HG03066 (cell line): ENCODE results near the gene ATP2A3.

Experiments
- ATAC-seq: cut with Tn5 transposase; IDR thresholded peaks from one replicate; pipeline ENCODE4 v1.9.1; 2021; ENCODE audit warnings: low read depth; ENCODE audit not compliant: unreplicated experiment

Gene ATP2A3

GRCh38 chr17:3895354-3895753 is 68.9 kb downstream of the ATP2A3 start:
- ATAC-seq = no peak

DNA sequence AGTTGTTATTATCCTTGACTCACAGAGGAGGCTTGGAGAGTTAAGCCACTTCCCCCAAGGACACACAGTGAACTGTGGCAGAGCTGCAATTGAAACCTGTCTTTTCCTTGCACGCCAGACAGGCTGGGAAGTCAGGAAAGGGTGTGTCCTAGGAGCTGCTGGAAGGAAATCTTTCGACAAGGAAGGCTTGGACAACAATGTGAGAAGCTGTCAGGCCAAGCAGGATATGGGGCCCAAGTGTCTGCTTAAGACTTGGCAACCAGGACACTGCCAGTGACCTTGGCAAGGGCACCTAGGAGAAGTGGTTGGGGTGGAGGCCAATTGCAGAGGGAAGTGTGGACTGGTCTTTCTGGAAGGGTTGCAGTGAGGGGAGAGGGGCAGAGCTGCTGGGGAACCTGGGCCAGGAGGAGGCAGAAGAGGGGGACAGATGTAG is 69.3 kb downstream of the ATP2A3 start:
- no peak for ATAC-seq

- no peak for ATAC-seq
These were observed 70.0 kb downstream of the ATP2A3 start for GRCh38 chr17:3894188-3894587.

DNA sequence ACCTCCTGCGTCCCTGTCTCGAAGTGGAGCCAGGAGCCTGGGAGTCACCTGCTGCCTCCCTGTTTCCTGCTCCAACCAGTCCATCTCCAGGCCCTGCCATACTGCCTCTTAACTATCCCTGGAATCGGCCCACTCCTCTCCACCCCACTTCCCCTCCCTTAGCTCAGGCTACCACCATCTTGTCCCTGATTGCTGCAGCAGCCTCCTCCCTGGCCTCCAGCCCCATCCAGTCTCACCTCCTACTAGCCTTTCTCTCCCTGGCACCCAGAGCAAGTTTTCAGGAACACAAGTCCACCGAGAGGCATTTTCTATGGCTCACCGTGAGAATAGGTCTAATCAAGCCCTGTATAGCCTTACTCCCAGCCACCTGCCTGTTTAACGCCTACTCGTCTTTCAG is 70.5 kb downstream of the ATP2A3 start:
- no peak for ATAC-seq

DNA sequence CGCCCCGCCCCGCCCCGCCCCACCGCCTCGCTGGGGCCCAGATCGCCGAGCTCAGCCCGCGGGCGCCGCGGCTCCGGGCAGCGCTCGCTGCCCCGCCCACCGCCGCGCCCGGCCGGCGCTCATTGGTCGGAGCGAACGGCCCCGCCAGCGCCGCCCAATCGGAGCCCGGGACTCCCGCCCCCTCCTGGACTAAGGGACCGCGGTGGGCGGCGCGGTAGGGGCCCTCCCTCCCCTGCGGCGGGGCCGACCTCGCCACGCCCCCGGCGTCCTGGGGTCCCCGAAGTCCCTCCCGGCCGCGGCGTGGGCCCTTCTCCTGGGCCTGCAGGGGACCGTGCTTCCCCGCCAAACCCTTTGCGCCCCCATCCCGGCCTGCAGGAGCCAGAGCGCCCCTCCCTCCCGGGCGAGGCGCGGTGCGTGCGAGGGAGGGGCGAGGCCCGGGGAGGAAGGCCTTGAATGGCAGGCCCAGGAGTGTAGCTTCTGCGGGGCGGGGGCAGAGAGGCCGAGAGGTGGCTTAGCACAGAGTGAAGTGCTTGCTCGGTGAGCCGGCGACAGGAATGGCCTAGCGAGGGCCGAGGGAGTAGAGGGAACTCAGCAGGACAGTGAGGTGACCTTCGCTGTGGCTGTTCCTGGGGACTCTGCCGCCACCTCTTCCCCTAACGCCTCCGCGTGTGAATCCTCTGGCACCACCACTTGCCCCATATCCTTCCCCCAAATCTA is 71.1 kb downstream of the ATP2A3 start, which contains the start of gene CAMKK1:
CAMKK1 (minus strand) TSS at position 51 of the 717 bp plus-strand sequence. CDS start 7,366 bp downstream, outside the sequence.
- peak; percentile 78 for ATAC-seq

GRCh38 chr17:3892095-3892998 is 71.9 kb downstream of the ATP2A3 start:
- ATAC-seq = peak; percentile 29

- ATAC-seq = no peak
These were observed 72.6 kb downstream of the ATP2A3 start for GRCh38 chr17:3891626-3892094.

DNA sequence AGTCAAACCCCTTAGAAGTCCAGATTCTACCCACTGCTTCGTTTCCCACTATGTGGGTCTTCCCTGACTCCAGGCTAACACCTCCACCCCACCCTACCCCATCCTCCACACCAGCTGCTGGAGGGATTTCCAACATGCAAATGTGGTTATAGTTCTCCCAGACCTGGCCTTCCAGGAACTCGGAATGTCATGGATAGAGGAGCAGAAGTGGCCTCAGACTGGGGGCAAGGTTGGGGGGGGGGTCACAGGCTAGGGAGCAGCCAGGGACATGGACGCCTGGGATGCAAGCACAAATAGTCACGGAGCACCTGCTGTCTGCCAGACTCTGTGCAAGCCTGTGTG is 73.4 kb downstream of the ATP2A3 start:
- no peak for ATAC-seq

GRCh38 chr17:3890082-3890877 is 74.0 kb downstream of the ATP2A3 start:
- no peak for ATAC-seq

DNA sequence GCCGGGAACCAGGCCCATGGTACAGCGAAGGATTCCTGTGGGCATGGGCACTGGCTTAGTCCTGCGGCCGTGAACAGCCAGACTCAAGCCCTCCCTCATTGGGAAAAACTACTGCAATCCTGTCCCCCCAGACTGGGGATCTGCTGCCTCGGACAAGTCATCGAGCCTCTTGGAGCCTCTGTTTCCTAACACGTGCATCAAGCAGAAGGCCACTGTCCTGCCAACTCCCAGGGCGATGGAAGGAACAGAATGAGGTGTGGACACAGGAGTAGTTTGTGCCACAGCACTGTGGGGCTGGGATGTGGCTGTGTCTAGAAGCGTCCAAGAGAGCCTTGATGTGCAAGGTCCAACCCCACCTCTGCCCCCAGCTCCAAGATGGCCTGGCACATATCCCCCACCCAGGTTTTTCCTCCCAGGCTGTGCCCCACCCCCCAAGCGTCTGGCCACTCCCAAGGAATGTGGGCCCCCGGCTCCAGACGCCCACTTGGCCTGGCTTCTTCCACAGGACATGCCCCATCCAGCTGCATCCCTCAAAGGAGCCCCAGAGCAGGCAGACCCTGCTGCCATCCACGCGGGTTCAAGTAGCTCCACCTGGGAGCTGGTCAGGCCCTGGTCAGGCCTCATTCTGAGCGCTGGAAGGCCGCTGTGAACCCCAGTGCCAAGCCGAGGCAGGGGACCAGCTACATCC is 74.8 kb downstream of the ATP2A3 start:
- no peak for ATAC-seq

DNA sequence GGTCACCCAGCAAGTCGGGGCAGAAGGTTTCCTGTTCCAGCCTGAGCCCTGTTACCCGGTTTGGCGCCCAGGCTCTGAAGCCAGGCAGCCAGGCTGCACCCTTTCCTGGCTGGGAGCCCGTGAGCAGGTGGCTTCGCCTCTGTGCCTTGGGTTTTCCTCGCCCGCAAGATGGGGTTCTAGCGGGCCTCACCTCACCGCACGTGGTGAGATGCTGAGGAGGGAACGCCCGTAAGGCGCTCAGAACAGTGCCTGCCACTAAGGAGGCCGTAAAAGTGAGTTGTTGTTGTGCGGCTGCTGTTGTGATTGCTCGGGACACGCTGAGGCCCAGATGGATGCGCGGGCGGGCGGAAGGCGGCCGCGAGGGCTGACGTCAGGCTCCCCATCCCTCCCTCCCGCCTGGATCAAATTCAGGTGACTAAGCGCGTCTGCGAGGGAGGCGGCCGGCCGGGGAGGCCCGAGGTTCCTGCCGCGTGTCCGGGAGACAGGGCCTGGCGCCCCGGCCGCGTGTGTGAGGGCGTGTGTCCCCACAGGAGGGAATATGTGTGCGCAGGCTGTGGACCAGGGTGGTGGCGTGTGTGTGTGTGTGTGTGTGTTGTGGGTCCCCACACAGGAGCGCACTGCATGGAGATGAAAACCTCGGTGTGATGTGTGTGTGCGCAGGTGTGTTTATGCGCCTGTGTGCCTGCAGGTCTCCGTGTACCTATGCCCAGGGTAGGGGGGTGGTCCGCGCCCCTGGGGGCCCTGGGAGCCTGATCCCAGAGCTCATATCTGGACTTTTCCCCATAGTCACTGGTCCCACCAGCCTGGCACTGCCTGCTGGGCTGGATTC is 75.7 kb downstream of the ATP2A3 start:
- no peak for ATAC-seq

GRCh38 chr17:3887804-3888203 is 76.4 kb downstream of the ATP2A3 start:
- ATAC-seq = no peak

- ATAC-seq = no peak
These were observed 76.8 kb downstream of the ATP2A3 start for GRCh38 chr17:3887394-3887793.

DNA sequence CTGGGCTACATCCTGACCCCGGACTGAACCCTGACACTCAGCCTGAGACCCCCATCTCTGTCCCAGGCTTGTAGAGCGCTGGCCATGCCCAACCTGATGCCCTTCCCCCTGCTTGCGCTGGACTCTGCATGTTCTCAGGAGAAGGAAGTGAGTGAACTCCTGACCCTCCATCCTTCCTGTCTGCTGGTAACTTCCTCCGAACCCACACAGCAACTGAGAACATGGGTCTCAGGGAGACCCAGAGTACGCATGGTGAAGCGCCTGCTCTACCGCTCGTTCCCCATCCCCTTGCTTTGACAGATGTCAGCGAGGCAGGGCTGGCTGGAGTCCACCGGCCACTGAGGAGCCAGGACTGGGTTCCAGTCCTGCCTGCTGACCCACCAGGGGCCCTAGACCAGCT is 77.5 kb downstream of the ATP2A3 start:
- no peak for ATAC-seq

- ATAC-seq = no peak
These were observed 78.3 kb downstream of the ATP2A3 start for GRCh38 chr17:3885970-3886369.

GRCh38 chr17:3885271-3885670 is 79.0 kb downstream of the ATP2A3 start:
- no peak for ATAC-seq

DNA sequence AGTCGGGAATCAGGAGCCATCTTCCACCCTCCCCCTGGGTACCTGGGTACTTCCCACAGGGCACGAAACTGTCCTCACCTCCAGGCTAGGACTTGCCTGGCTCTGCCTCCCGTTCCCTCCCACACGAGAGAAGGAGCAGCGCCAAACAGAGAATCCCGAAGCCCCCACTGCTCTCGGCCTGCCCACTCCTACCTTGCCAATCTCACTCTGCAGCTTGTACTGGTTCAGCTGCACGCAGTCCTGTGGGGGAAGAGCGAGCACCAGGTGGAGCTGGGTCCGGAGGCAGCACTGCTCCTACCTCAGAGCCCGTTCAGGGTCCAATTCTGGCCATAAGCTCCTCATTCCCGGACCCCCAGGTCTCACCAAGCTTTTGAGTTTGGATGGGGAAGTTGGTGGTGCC is 80.0 kb downstream of the ATP2A3 start:
- no peak for ATAC-seq

- no peak for ATAC-seq
These were observed 82.0 kb downstream of the ATP2A3 start for GRCh38 chr17:3882276-3882675.

DNA sequence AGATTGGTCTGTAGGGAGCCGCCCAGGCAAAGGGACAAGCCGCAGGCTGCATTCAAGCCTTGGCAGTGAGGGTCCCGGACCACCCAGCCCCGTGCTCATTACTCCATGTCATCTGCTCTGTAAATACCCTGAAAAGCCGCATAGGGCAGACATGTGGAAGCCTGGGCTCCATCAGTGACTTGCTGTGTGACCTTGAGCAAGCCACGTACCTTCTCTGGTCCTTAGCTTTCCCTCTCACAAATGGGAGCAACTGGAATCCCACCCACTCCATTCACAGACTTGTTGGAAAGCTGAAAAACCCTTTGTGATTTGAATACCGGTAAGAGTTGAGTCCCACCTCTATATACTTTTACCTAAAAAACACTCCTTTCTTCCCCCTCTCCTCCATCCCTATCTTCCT is 83.3 kb downstream of the ATP2A3 start:
- no peak for ATAC-seq
